OCI-LY7 (cell line): Measurements from ENCODE around the gene KHSRP.

Source experiments
- CTCF ChIP-seq: fragments of 200-600 bp; sonication (generic); conservative IDR thresholded peaks from 2 replicates; pipeline ENCODE4 v1.5.1; 2014; ENCODE audit warnings: mild to moderate bottlenecking, antibody characterized with exemption, low read length, moderate library complexity, mixed read lengths
- EZH2phosphoT487 ChIP-seq: fragments of 200-600 bp; sonication (generic); IDR thresholded peaks from 2 replicates; pipeline ENCODE4 v1.6.1; 2018; ENCODE audit warnings: low read depth, borderline replicate concordance, mild to moderate bottlenecking, mixed run types, antibody characterized with exemption, low read length, moderate library complexity, mixed read lengths

GRCh38 chr19:6433663-6434062 is 9.1 kb upstream of the KHSRP start, which contains the start of gene SLC25A41:
- TF ChIP-seq CTCF: no peak
- no peak for TF ChIP-seq EZH2phosphoT487
